DMS53 treated with DMSO at 0.1 percent for 48 hours (cell line): ENCODE results near the gene SLC18A3.

Source experiments
- DNase-seq: peaks from one replicate; lab custom pipeline; 2025; ENCODE audit not compliant: unreplicated experiment; lab: John Stamatoyannopoulos, UW

Gene SLC18A3

GRCh38 chr10:49625411-49625810, 15.3 kb downstream of the SLC18A3 start:
- no peak for DNase-seq

DNA sequence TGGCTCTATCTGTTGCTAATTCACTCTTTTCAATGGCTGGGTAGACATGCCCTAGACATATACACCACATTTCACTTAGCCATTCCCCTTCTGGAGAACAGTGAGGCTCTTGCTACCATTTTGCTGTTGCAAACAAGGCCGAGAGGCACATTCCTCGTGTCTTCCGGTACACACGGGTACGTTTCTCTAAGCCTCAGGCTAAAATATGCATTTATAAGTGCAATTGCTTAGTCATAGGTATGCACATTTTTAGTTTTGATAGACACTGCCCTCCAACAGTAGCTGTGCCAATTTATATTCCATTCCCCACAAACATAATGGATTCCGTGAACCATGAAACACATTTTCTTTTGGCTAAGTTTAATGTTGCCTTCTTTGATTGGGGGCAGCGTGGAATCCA, 16.9 kb downstream of the SLC18A3 start:
- no peak for DNase-seq

DNA sequence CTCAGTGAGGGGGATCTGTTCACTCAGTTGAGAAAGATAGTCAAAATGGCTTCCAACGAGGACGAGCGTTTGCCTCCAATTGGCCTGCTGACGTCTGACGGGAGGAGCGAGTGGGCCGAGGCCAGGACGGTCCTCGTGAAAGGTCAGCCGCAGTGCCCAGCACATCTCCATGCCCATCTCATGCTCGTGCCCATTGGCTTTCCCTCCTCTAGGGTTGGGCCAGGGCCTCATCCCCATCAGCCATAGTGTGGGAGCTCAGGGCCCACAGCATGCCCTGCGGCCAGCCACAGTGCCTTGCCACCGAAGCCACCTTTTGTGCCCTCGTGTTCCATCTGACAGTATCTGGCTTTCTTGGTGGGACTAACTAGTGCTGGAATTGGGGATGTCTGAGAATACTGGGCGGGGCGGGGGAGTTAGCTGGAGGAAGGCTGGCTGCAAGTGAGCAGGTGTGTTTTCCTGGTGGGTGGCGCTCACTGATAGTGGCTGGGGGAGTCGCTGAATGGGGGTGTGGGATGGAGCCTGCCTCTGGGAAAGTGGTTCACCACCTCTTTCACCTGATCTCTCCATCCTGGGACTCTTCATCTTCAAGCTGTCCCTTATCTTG, 17.6 kb downstream of the SLC18A3 start:
- no peak for DNase-seq

GRCh38 chr10:49628599-49628998, 18.5 kb downstream of the SLC18A3 start:
- DNase-seq, result no peak

DNA sequence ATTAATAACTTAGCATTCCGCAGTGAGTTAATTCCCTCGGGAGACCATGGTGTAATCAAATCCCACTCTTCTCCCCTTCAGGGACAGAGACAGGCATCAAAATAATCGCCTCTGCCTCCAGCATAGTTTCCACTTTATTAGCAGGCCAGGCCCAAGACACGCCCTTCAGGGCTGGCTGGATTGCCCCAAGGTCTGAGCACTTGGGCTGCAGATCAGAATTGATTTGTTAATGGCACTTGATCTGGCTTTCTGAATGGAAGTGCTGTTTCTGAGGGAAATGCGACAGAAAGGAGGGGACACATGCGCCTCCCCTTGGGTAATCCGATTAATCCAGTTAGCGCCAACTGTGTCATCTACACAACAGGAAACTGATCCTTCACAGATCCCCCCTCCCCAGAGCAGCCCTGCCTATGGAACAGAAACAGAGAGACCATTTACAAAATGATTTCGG, 19.3 kb downstream of the SLC18A3 start:
- DNase-seq, result no peak

- no peak for DNase-seq
Measured at GRCh38 chr10:49631975-49632374, 21.9 kb downstream of the SLC18A3 start.

- DNase-seq, result peak; percentile 10
Measured at GRCh38 chr10:49632406-49633317, 22.6 kb downstream of the SLC18A3 start.

GRCh38 chr10:49633327-49634068, 23.4 kb downstream of the SLC18A3 start:
- peak; percentile 11 for DNase-seq

- no peak for DNase-seq
Measured at GRCh38 chr10:49634069-49634660, 24.1 kb downstream of the SLC18A3 start.

DNA sequence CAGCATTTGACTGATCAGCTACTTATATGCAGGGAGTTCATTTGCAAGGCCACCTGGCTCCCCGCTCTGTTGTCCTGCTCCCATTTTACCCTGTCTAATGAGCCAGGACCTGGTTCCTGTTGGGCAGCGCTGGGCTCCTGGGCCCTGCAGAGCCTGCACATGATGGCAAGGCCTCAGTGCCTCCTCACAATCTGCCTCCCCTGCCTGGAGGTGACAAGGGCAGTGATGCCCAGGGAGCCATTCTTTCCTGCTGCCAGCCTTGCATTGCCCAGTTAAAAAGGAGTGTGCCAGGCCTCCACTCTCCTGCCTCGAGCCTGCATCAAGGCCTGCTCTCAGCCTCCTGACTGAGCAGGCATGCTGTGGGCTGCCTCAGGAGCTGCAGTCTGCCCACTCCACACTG, 32.2 kb downstream of the SLC18A3 start:
- no peak for DNase-seq

GRCh38 chr10:49643241-49644034, 33.3 kb downstream of the SLC18A3 start:
- no peak for DNase-seq

DNA sequence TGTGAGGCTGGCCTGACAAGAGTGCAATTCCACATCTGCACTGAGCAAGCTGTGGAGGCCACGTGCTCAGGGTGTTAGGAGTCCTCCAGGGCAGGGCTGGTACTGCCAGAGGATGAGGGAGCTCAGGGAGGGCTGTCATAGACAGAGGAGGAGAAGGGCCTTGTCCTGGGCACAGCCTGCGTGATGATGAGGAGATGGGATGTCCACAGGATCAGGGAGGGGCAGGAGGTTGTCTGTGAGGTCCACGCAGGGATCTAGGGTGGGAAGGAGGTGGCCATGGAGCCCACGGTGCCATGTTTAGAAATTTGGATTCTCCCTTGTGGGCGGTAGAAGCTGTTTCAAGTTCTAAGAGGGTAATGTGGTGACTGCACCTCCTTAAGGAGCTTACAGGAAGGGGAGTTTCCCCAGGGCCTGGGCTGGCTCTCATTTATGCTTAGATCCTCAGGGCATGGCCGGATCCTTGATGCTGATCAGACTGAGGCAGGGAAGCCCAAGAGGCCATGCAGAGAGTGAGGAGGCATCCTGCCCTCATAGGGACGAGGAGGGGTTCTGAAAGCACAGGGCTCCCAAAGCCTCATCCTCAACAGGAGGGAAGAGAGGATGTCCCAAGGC, 34.0 kb downstream of the SLC18A3 start:
- no peak for DNase-seq

- DNase-seq, result no peak
Measured at GRCh38 chr10:49645417-49645816, 35.3 kb downstream of the SLC18A3 start.

DNA sequence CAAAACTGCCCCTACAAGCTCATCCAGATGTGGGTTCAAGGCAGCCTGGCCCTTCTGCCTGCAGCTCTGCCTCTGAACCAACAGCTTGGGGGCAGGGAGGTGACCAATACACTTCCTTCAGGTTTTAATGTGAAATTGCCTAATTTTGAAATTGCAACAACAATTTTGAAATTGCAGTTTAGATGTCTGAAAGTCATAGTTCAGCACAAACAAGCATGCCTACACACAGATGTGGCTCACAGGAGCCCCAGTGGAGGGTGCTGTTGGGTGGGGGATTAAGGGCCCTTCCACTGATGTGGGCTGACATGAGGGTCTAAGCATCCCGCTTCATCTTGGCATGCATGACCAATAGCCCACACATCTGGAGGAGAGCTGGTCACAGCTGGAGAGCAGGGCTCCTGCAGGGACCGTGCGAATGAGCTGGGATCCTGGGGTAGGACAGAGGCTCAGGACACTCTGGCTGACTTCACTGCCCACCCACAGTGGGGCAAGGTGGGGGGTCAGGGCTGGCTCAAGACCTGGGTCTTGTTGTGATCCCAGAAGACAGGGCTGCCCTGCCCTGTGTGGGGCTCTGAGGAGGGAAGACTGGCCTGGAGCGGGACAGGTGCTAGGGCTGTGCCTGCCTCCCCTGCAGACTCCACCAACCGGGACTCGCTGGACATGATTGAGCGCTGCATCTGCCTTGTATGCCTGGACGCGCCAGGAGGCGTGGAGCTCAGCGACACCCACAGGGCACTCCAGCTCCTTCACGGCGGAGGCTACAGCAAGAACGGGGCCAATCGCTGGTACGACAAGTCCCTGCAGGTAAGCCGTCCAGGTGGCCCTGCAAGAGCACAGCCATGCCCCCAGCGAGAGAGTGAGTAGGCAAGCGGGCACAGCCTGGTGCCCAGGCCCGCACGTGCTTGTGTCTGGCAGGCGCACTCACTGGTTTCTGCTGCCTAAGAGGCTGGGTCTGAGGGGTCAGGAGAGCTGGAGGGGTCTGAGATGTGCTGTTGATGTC, 36.1 kb downstream of the SLC18A3 start:
- DNase-seq, result no peak

GRCh38 chr10:49647554-49647953, 37.4 kb downstream of the SLC18A3 start:
- no peak for DNase-seq

DNA sequence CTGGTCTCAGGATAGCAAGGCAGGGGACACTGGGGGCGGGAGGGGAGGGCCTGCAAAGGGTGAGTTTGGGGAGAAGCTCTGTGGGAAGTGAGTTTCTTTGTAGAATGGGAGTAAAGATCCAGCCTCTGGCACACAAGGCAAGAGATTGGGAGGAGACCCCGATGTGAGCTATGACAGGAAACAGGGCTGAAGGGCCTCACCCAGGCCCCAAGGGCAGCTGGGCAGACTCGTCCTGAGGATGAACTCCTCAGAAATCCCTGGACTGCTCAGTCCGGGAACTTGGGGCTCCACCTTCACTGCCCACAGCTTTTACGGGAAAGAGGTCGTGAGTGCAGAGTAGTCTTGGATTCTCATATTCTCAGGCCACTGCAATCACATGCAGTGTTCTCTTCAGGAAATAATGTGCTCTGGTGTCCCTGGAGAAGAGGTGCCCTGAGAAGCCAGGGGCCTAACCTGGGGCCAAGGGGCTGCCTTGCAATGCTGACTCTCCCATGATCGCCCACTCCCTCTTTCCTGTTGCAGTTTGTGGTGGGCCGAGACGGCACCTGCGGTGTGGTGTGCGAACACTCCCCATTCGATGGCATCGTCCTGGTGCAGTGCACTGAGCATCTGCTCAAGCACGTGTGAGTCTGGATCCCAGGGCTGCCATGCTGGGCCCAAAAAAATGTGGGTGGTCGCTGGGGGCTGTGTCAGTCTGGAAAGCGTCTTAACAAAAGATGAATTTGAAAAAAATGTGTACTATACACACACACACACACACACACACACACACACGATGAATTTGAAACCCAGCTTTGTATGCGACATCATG, 38.1 kb downstream of the SLC18A3 start:
- no peak for DNase-seq

DNA sequence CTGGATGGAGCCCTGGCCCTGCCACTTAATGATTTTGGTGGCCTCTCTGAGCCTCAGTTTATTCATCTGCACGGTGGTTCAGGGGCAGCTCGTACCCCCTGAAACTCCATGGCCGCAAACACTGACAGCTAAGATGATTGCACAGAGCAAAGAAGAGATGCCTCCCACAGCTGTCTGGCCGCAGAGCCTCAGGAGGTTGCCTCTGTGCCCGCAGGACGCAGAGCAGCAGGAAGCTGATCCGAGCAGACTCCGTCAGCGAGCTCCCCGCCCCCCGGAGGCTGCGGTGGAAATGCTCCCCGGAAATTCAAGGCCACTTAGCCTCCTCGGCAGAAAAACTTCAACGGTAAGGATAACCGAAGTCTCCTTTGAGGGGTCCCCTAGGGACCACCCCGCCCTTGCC, 39.2 kb downstream of the SLC18A3 start:
- no peak for DNase-seq
